Erythroblast (primary cell): Measurements from ENCODE around the gene CFAP100.

Source experiments
- GATA1 ChIP-seq: IDR thresholded peaks from 2 replicates; pipeline ENCODE4 v1.6.1; 2011; ENCODE audit warnings: low read depth, mild to moderate bottlenecking, control low read depth, low read length, moderate library complexity
- POLR2A ChIP-seq: IDR thresholded peaks from 2 replicates; pipeline ENCODE4 v1.6.1; 2011; ENCODE audit warnings: mild to moderate bottlenecking, low read length

DNA sequence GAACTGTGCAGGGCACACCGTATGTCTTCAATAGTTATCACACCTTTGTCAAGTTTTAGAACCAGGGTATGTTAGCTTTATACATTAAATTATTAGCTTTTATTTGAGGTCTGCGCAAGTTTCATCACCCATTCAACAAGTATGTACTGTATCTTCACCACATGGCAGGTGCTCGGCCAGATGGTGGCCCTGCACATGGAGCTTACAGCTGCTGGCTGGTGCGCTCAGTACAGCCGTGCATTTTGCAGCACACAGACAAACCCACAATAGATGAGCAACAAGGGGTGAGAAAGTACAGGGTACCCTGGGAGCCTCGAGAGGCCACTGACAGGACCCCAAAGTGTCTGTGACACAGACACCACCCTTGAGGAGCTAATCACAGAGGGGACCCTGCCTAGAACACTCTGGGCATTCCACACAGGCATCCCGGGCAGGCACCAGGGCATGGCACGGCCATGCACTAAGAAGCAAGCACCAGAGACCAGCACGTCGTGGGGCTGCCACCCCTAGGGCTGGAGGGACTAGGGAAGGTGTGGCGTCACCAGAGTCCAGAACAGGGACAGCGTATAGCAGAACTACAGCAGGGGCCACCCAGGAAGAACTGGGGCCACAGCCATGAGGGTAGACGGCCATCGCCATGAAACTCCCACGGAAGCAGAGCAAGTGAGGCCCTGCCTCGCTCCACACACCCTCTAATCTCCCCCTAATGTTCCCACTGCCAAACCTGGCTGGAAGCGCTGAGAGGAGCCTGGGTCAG is 53.6 kb downstream of the CFAP100 start:
- TF ChIP-seq POLR2A = no peak
- no peak for TF ChIP-seq GATA1
